Left lung (tissue), 10 donors: Measurements from ENCODE around the gene ZNF496. TPM values are rescaled to one million over a fixed set of nuclear protein-coding genes. Genes with fewer than 3 reads are reported as not detected.
A peak's percentile ranks its signal among the peaks of the same experiment; 100 is the strongest.

Experiments used
- ATAC-seq: fragments of 200-7000 bp; cut with Tn5 transposase; one replicate; pipeline ENCODE4 v1.9.1; 2020; ENCODE audit warnings: moderate library complexity
- DNase-seq, 4 donors: peaks; one replicate each; pipeline ENCODE4 v3.0.0-alpha.2; 2013 to 2020
- H3K27ac ChIP-seq, 2 donors: fragments of 200-600 bp; sonication (generic) in 1 of 2; one replicate each; pipeline versions ENCODE4 v1.5.0 to v1.8.0; 2020 to 2021
- H3K27me3 ChIP-seq, 2 donors: fragments of 200-600 bp; sonication (generic) in 1 of 2; one replicate each; pipeline versions ENCODE4 v1.5.0 to v1.8.0; 2020 to 2021
- H3K36me3 ChIP-seq, 2 donors: fragments of 200-600 bp; sonication (generic) in 1 of 2; one replicate each; pipeline versions ENCODE4 v1.5.0 to v1.8.0; 2020 to 2021
- H3K4me1 ChIP-seq, 2 donors: fragments of 200-600 bp; one replicate each; pipeline ENCODE4 v1.8.0; 2021
- H3K4me3 ChIP-seq, 2 donors: fragments of 200-600 bp; sonication (generic) in 1 of 2; one replicate each; pipeline versions ENCODE4 v1.5.0 to v1.8.0; 2020 to 2021; ENCODE audit warnings: mild to moderate bottlenecking in 1 of 2
- H3K9me3 ChIP-seq, 2 donors: fragments of 200-600 bp; sonication (generic) in 1 of 2; one replicate each; pipeline versions ENCODE4 v1.5.0 to v1.8.0; 2020 to 2021
- CTCF ChIP-seq, 2 donors: fragments of 200-600 bp; sonication (generic) in 1 of 2; IDR thresholded peaks; one replicate each; pipeline versions ENCODE4 v1.5.0 to v1.8.0; 2021; ENCODE audit warnings: antibody characterized with exemption in 2 of 2
- intact Hi-C, 2 donors: fragments of 100-400 bp; cut with DNase I; formaldehyde crosslinking; loops; one replicate each; pipeline versions ENCODE4 v1.11.2 to v1.14.2; 2022
- polyA plus RNA-seq, 6 donors: library from polyadenylated mRNA; unstranded; fragments of 120-200 nt; gene quantifications; one replicate each; pipeline ENCODE4 v1.2.1, GENCODE V29; 2013; ENCODE audit not compliant: insufficient read length in 6 of 6
- total RNA-seq, 2 donors: library from RNA; stranded (reverse); fragmentation: NEBNext Ultra II Directional; extraction: Animal tissue kit (Norgen Biotek cat#: 25700); gene quantifications; one replicate each; pipeline ENCODE4 v1.2.1, GENCODE V29; 2021
- donor health status: DM: no; HTN: yes; CAD: no.
- donor health status: DM: no; HTN: no; CAD: no.

Gene ZNF496
- total and polyA plus RNA-seq, 8 donors = 18.2 to 44.8 (median 36.7) TPM

DNA sequence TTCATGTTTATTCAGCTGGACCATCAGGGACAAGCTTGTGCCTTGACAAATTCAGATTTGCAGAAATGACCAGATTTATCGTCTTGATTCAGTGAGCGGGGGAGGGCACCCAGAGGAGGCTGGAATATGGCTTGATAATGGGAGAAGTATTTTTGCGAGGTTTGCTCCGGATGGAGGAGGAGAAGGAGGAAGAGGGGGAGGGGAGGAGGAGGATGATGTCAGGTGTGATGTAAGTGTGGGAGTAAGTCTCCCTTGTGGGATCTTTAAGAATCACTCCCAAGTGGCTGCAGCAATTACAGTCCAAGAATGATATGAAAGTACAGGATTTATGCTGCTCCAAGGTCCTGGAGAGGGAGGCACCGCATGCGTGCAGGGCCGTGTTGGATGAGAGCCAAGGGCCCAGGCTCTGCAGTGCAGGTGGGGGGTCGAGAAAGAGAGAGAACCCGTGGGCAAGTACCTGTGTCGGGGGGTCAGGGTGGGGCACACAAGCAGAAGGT is 5.6 kb upstream of the ZNF496 start:
- Histone ChIP-seq H3K4me3 (no peak overlapping the region), H3K27ac (no peak overlapping the region), H3K27me3 (peaks cover 0 to 5% of the 10 kb centered on the region in 2 donors), H3K9me3 (no peaks in the 10 kb centered on the region), H3K4me1 (peaks cover 3 to 27% of the 10 kb centered on the region in 2 donors), H3K36me3 (no peaks in the 10 kb centered on the region)
- intact Hi-C loops = no loop called here
- DNase-seq (no peak), ATAC-seq (no peak)
- no peak for TF ChIP-seq CTCF (IDR thresholded peaks at IDR 0.05)

DNA sequence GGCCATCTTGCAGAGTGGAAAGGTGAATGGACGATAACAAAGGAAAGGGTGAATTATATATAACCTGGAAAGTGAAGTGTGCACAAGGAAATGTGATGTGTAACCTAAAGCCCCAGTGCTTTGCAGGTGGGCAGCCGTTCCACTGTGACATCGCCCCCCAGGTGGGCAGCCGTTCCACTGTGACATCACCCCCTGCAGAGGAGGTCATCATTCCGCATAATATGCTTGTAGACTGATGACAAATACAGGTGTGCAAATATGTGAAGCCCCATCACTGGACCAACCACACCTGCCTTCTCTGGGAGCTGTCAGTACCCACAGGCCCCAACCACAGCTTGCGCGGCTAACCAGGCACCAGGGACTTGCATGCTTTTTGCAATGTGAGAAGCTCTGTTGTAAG is 4.7 kb upstream of the ZNF496 start:
- intact Hi-C loops = no loop called here
- DNase-seq = no peak
- H3K27ac ChIP-seq = no peak overlapping the region

DNA sequence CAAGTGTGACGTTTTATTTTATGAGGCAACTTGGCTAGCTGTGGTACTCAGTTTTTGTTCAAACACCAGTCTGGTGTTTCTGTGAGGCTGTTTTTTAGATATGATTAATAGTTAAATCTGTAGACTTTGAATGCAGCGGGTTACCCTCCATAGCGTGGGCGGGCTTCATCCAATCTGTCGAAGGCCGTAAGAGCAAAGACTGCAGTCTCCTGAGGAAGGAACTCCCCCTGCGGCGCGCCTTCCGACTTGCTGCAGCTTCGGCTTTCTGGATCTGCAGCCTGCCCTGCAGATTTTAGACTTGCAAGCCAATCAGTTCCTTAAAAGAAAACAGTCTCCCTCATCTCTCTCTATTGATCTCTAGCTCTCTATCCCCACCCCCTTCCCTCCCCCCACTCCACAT is 4.2 kb upstream of the ZNF496 start:
- H3K4me1 ChIP-seq = peaks cover 4 to 34% of the 10 kb centered on the region in 2 donors
- ATAC-seq (no peak), DNase-seq (no peak)
- H3K4me3 ChIP-seq = no peak overlapping the region
- no peak overlapping the region for H3K27ac ChIP-seq
- no peak for TF ChIP-seq CTCF (IDR thresholded peaks at IDR 0.05)
- intact Hi-C loops = no loop called here
- H3K27me3 ChIP-seq = peaks cover 0 to 14% of the 10 kb centered on the region in 2 donors
- no peaks in the 10 kb centered on the region for H3K9me3 ChIP-seq
- no peaks in the 10 kb centered on the region for H3K36me3 ChIP-seq

More for the DNA sequence above, 4.7 kb upstream of the ZNF496 start:
- Histone ChIP-seq H3K27me3 (peaks cover 0 to 11% of the 10 kb centered on the region in 2 donors), H3K36me3 (no peaks in the 10 kb centered on the region), H3K4me3 (no peak overlapping the region), H3K4me1 (peaks cover 4 to 32% of the 10 kb centered on the region in 2 donors), H3K9me3 (no peaks in the 10 kb centered on the region)
- TF ChIP-seq CTCF (IDR thresholded peaks at IDR 0.05) = no peak
- ATAC-seq = no peak

GRCh38 chr1:247334378-247335133 is 2.9 kb upstream of the ZNF496 start:
- Histone ChIP-seq H3K36me3 (peaks cover 0 to 4% of the 10 kb centered on the region in 2 donors), H3K27ac (no peak overlapping the region), H3K27me3 (peaks cover 0 to 16% of the 10 kb centered on the region in 2 donors), H3K4me1 (peaks cover 11 to 44% of the 10 kb centered on the region in 2 donors), H3K4me3 (no peak overlapping the region), H3K9me3 (no peaks in the 10 kb centered on the region)
- intact Hi-C loops = no loop called here
- no peak for TF ChIP-seq CTCF (IDR thresholded peaks at IDR 0.05)
- no peak for ATAC-seq
- no peak for DNase-seq

GRCh38 chr1:247332623-247333361 is 1.1 kb upstream of the ZNF496 start:
- H3K4me3 ChIP-seq = peak overlapping the region; percentile 95 to 98
- peaks cover 0 to 16% of the 10 kb centered on the region in 2 donors for H3K27me3 ChIP-seq
- TF ChIP-seq CTCF (IDR thresholded peaks at IDR 0.05) = no peak
- DNase-seq = peak in 2 of 4 donors; percentile 18 to 73
- intact Hi-C loops = no loop called here
- peaks cover 0 to 22% of the 10 kb centered on the region in 2 donors for H3K36me3 ChIP-seq
- H3K27ac ChIP-seq = peak overlapping the region; percentile 86 to 87
- ATAC-seq = peak; percentile 19
- peaks cover 11 to 44% of the 10 kb centered on the region in 2 donors for H3K4me1 ChIP-seq
- no peaks in the 10 kb centered on the region for H3K9me3 ChIP-seq
